ENCODE results near the gene TNF. TPM values are rescaled to one million over a fixed set of nuclear protein-coding genes. Genes with fewer than 3 reads are reported as not detected.

TNF gene
- total and polyA plus RNA-seq, 5 donors = 0.23 to 0.71 (median 0.42) TPM

DNA sequence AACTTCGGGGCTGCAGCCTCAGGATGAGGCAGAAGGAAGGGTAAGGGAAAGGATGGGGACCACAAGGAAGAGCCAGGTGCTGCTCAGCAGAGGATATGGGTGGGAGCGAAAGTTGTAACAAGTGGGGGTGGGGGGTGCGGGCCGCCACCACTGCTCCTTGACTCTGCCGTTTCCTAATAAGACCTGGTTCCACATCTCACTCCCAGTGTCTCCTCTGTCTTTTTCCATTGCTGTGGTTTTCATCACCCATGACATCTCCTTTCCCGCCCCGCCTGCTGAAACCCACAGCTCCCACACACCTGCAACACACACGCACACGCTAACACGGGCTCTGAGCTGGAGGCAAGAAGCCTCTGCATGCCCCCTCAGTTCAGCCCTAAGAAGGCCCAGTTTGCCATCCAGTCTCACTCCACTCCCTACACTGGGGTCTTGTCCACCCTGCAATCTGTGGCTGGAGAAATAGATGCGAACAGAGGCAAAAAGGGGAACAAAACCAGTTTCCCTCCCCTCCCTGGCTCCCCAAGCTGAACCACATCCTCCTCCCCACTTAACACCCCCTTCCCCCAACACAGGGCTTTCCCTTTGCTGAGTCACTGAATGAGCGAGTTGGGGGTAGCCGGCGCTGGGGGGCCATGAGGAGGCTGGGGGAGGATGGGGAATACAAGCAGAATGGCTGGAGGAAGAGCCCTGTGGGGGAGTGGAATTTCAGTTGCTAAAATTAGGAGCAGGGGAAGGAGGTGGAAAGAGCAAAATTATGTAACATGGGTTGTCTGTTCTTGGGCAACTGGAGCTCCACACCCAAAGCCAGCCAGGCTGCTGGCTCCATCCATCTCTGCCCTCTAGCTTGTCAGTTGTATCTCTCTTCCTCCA, 16.5 kb upstream of the TNF start:
- Histone ChIP-seq H3K27me3 (ENCODE audit: control insufficient read depth, insufficient read depth) (no peaks in the 10 kb centered on the region), H3K4me1 (ENCODE audit: control insufficient read depth, insufficient read depth, low read length) (peaks cover 18% of the 10 kb centered on the region), H3K4me3 (ENCODE audit: low read length) (no peak overlapping the region), H3K9me3 (ENCODE audit: control insufficient read depth, low read length) (no peaks in the 10 kb centered on the region), H3K27ac (ENCODE audit: low read length) (peak overlapping the region; percentile 55)
- 72% methylated on average over 14 of the region's 14 CpGs for WGBS
- intact Hi-C loops (cut with DNase I) = no loop called here
- ATAC-seq (peak; percentile 22 to 40), DNase-seq (peak in 2 of 3 donors; percentile 64 to 72)

DNA sequence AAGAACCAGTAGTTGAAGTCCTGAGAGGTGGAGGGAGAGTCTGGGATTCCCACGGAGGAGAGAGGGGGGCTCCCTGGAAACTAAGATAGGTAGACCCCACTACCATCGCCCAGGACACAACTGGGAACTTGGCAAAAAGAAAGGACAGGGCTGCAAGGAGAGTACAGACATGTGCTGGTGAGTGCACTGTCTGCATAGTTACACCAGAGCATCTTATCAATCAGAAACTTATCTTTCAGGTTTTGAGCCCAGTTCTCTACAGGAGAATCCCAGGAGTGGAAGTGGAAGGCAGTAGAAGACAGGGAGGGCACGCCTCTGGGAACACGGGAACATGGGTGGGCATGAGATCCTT, 15.8 kb upstream of the TNF start:
- ATAC-seq = no peak
- intact Hi-C loops (cut with DNase I) = no loop called here
- Histone ChIP-seq H3K27ac (ENCODE audit: low read length) (peak overlapping the region; percentile 50), H3K9me3 (ENCODE audit: control insufficient read depth, low read length) (no peaks in the 10 kb centered on the region), H3K4me3 (ENCODE audit: low read length) (no peak overlapping the region), H3K27me3 (ENCODE audit: control insufficient read depth, insufficient read depth) (no peaks in the 10 kb centered on the region), H3K4me1 (ENCODE audit: control insufficient read depth, insufficient read depth, low read length) (peaks cover 18% of the 10 kb centered on the region)
- WGBS = 51% methylated on average over 4 of the region's 4 CpGs
- no peak for DNase-seq

GRCh38 chr6:31559958-31560696, 15.2 kb upstream of the TNF start:
- no peaks in the 10 kb centered on the region for H3K27me3 ChIP-seq (ENCODE audit: control insufficient read depth, insufficient read depth)
- WGBS = 38% methylated on average over 7 of the region's 7 CpGs
- DNase-seq = peak; percentile 75 to 87 (median 87)
- no peak overlapping the region for H3K4me3 ChIP-seq (ENCODE audit: low read length)
- H3K9me3 ChIP-seq (ENCODE audit: control insufficient read depth, low read length) = no peaks in the 10 kb centered on the region
- ATAC-seq = peak; percentile 88 to 96
- H3K27ac ChIP-seq (ENCODE audit: low read length) = peak overlapping the region; percentile 50
- H3K4me1 ChIP-seq (ENCODE audit: control insufficient read depth, insufficient read depth, low read length) = peaks cover 18% of the 10 kb centered on the region
- intact Hi-C loops (cut with DNase I) = no loop called here

GRCh38 chr6:31560697-31561058, 14.7 kb upstream of the TNF start:
- H3K4me3 ChIP-seq (ENCODE audit: low read length) = no peak overlapping the region
- no peaks in the 10 kb centered on the region for H3K27me3 ChIP-seq (ENCODE audit: control insufficient read depth, insufficient read depth)
- DNase-seq = no peak
- intact Hi-C loops (cut with DNase I) = no loop called here
- H3K9me3 ChIP-seq (ENCODE audit: control insufficient read depth, low read length) = no peaks in the 10 kb centered on the region
- no peak for ATAC-seq
- H3K4me1 ChIP-seq (ENCODE audit: control insufficient read depth, insufficient read depth, low read length) = peaks cover 18% of the 10 kb centered on the region
- peak overlapping the region; percentile 35 for H3K27ac ChIP-seq (ENCODE audit: low read length)

DNA sequence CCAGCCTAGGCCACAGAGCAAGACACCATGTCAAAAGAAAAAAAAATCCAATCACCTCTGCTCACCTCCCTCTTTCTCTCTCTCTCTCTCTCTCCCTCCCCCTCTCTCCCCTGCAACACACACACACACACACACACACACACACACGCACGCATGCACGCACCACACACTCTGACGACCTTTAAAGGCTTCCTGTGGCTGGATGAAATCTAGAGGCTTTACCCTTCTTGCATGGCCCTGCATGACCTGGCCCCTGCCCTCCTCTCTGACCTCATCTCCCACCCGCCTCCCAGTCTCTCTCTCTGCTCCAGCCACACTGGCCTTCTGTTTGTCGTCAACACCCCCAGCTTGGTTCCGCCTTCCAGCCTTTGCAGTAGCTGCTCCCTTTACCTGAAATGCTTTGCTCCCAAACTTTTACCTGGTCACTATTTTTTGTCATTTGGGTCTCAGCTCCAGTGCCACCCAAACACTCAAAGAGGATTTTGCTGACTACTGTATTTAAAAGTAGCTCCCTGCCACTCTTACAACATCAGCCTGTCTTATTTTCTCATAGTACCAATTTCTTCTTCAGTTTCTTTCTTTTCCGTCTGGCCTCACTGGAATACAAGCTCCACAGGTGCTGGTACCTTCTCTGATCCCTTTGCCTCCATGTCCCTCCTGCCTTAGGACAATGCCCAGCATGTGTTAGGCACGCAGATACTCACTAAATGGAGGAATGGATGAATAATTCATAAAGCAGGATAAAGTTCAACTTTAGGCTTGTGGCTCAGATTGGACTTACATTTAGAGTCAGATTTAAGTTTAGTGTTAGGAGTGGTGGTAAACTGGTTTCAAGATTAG, 7.6 kb upstream of the TNF start:
- DNase-seq = no peak
- no peak for ATAC-seq
- intact Hi-C loops (cut with DNase I) = no loop called here
- Histone ChIP-seq H3K9me3 (ENCODE audit: control insufficient read depth, low read length) (no peaks in the 10 kb centered on the region), H3K27ac (ENCODE audit: low read length) (no peak overlapping the region), H3K27me3 (ENCODE audit: control insufficient read depth, insufficient read depth) (no peaks in the 10 kb centered on the region), H3K4me3 (ENCODE audit: low read length) (no peak overlapping the region), H3K4me1 (ENCODE audit: control insufficient read depth, insufficient read depth, low read length) (no peaks in the 10 kb centered on the region)
- 46% methylated on average over 9 of the region's 9 CpGs for WGBS

GRCh38 chr6:31568537-31568961, 6.8 kb upstream of the TNF start:
- H3K27me3 ChIP-seq (ENCODE audit: control insufficient read depth, insufficient read depth) = no peaks in the 10 kb centered on the region
- WGBS = 70% methylated on average over 3 of the region's 3 CpGs
- no peak overlapping the region for H3K4me3 ChIP-seq (ENCODE audit: low read length)
- H3K9me3 ChIP-seq (ENCODE audit: control insufficient read depth, low read length) = no peaks in the 10 kb centered on the region
- ATAC-seq = peak in 1 of 2 donors; percentile 32
- H3K4me1 ChIP-seq (ENCODE audit: control insufficient read depth, insufficient read depth, low read length) = no peaks in the 10 kb centered on the region
- intact Hi-C loops (cut with DNase I) = no loop called here
- no peak overlapping the region for H3K27ac ChIP-seq (ENCODE audit: low read length)
- DNase-seq = no peak

DNA sequence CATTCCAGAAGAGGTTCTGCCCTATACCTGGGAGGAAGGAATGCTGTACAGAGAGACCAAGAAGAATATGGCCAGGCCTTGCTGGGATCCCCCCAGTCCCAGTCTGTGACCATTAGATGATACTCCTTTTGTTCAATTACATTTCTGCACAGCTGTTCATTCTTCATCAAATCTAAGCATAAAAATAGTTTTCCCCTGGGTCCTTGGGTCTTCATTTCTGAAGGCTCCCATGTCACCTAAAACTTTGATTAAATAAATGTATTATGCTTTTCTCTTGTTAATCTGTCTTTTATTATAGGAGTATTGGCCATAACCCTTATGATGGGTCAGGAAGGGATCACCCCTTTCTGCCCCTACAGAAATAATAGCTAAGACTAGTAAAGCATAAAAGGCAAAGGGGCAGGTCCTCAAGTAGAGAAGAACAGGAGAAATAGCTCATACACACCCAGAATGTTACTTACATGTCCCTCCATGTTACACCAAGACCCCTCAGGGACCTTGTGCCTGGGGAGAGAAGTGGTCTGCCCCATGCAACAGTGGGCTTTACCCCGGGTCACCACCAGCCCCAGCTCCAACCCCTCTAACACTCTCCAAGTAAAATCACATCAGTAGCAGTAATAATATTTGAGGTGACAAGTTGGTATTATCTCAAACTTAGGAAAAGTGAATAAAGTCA, 5.4 kb upstream of the TNF start:
- WGBS = 76% methylated on average over 1 of the region's 1 CpG
- H3K4me3 ChIP-seq (ENCODE audit: low read length) = no peak overlapping the region
- no peak for ATAC-seq
- intact Hi-C loops (cut with DNase I) = no loop called here
- no peak overlapping the region for H3K27ac ChIP-seq (ENCODE audit: low read length)
- H3K27me3 ChIP-seq (ENCODE audit: control insufficient read depth, insufficient read depth) = no peaks in the 10 kb centered on the region
- H3K4me1 ChIP-seq (ENCODE audit: control insufficient read depth, insufficient read depth, low read length) = no peaks in the 10 kb centered on the region
- no peaks in the 10 kb centered on the region for H3K9me3 ChIP-seq (ENCODE audit: control insufficient read depth, low read length)
- no peak for DNase-seq

DNA sequence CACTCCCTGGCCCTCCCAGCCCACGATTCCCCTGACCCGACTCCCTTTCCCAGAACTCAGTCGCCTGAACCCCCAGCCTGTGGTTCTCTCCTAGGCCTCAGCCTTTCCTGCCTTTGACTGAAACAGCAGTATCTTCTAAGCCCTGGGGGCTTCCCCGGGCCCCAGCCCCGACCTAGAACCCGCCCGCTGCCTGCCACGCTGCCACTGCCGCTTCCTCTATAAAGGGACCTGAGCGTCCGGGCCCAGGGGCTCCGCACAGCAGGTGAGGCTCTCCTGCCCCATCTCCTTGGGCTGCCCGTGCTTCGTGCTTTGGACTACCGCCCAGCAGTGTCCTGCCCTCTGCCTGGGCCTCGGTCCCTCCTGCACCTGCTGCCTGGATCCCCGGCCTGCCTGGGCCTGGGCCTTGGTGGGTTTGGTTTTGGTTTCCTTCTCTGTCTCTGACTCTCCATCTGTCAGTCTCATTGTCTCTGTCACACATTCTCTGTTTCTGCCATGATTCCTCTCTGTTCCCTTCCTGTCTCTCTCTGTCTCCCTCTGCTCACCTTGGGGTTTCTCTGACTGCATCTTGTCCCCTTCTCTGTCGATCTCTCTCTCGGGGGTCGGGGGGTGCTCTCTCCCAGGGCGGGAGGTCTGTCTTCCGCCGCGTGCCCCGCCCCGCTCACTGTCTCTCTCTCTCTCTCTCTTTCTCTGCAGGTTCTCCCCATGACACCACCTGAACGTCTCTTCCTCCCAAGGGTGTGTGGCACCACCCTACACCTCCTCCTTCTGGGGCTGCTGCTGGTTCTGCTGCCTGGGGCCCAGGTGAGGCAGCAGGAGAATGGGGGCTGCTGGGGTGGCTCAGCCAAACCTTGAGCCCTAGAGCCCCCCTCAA, 3.1 kb upstream of the TNF start, which contains the start of gene LTA:
TSS of gene LTA (plus strand) at position 249 of the 871 bp plus-strand sequence. CDS start at position 703, 454 bp downstream.
- Histone ChIP-seq H3K27me3 (ENCODE audit: control insufficient read depth, insufficient read depth) (no peaks in the 10 kb centered on the region), H3K27ac (ENCODE audit: low read length) (no peak within 1 kb of the TSS), H3K4me1 (ENCODE audit: control insufficient read depth, insufficient read depth, low read length) (no peaks in the 10 kb centered on the region), H3K4me3 (ENCODE audit: low read length) (no peak within 1 kb of the TSS), H3K9me3 (ENCODE audit: control insufficient read depth, low read length) (no peaks in the 10 kb centered on the region)
- DNase-seq = no peak
- ATAC-seq = no peak
- intact Hi-C loops (cut with DNase I) = no loop called here
- WGBS = 87% methylated on average over 27 of the region's 27 CpGs

DNA sequence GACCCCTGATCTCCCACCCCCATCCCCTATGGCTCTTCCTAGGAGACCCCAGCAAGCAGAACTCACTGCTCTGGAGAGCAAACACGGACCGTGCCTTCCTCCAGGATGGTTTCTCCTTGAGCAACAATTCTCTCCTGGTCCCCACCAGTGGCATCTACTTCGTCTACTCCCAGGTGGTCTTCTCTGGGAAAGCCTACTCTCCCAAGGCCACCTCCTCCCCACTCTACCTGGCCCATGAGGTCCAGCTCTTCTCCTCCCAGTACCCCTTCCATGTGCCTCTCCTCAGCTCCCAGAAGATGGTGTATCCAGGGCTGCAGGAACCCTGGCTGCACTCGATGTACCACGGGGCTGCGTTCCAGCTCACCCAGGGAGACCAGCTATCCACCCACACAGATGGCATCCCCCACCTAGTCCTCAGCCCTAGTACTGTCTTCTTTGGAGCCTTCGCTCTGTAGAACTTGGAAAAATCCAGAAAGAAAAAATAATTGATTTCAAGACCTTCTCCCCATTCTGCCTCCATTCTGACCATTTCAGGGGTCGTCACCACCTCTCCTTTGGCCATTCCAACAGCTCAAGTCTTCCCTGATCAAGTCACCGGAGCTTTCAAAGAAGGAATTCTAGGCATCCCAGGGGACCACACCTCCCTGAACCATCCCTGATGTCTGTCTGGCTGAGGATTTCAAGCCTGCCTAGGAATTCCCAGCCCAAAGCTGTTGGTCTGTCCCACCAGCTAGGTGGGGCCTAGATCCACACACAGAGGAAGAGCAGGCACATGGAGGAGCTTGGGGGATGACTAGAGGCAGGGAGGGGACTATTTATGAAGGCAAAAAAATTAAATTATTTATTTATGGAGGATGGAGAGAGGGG, 1.9 kb upstream of the TNF start:
- ATAC-seq = no peak
- H3K4me1 ChIP-seq (ENCODE audit: control insufficient read depth, insufficient read depth, low read length) = no peaks in the 10 kb centered on the region
- H3K27ac ChIP-seq (ENCODE audit: low read length) = no peak overlapping the region
- intact Hi-C loops (cut with DNase I) = no loop called here
- no peaks in the 10 kb centered on the region for H3K27me3 ChIP-seq (ENCODE audit: control insufficient read depth, insufficient read depth)
- no peak for DNase-seq
- 89% methylated on average over 9 of the region's 9 CpGs for WGBS
- no peak overlapping the region for H3K4me3 ChIP-seq (ENCODE audit: low read length)
- H3K9me3 ChIP-seq (ENCODE audit: control insufficient read depth, low read length) = no peaks in the 10 kb centered on the region
